GM23338 (cell line): ENCODE results near the gene UBAP1L. TPM values are rescaled to one million over a fixed set of nuclear protein-coding genes. Genes with fewer than 3 reads are reported as not detected.
A peak's percentile ranks its signal among the peaks of the same experiment; 100 is the strongest.

Experiments
- ATAC-seq: fragments of 200-7000 bp; cut with Tn5 transposase; 3 replicates; pipeline ENCODE4 v1.9.1; 2020
- DNase-seq: peaks from one replicate; pipeline ENCODE4 v3.0.0-alpha.2; 2015; ENCODE audit warnings: low spot score
- H2AFZ ChIP-seq: fragments of 200-600 bp; sonication (generic); 2 replicates; pipeline ENCODE4 v1.8.0; 2016; ENCODE audit warnings: antibody characterized with exemption, mild to moderate bottlenecking, moderate library complexity
- H3F3A ChIP-seq: fragments of 200-600 bp; sonication (generic); replicated peaks from 2 replicates; pipeline ENCODE4 v1.8.0; 2017; ENCODE audit warnings: antibody characterized with exemption, mixed run types, low read depth
- H3K27ac ChIP-seq: fragments of 200-600 bp; sonication (generic); 2 replicates; pipeline ENCODE4 v1.6.1; 2016; ENCODE audit warnings: low read depth
- H3K27me3 ChIP-seq: fragments of 200-600 bp; sonication (generic); 2 replicates; pipeline ENCODE4 v1.8.0; 2016; ENCODE audit warnings: mild to moderate bottlenecking, mixed run types, moderate library complexity; ENCODE audit not compliant: insufficient read depth
- H3K36me3 ChIP-seq: fragments of 200-600 bp; sonication (generic); 2 replicates; pipeline ENCODE4 v1.8.0; 2016; ENCODE audit warnings: mild to moderate bottlenecking; ENCODE audit not compliant: insufficient read depth
- H3K4me1 ChIP-seq: fragments of 200-600 bp; sonication (generic); 2 replicates; pipeline ENCODE4 v1.8.0; 2016; ENCODE audit warnings: mild to moderate bottlenecking, moderate library complexity; ENCODE audit not compliant: insufficient read depth
- H3K4me2 ChIP-seq: fragments of 200-600 bp; sonication (generic); 2 replicates; pipeline ENCODE4 v1.7.1; 2017; ENCODE audit warnings: mixed run types
- H3K4me3 ChIP-seq: fragments of 200-600 bp; sonication (generic); 2 replicates; pipeline ENCODE4 v1.6.1; 2016; ENCODE audit warnings: mixed run types
- H3K79me2 ChIP-seq: fragments of 200-600 bp; sonication (generic); replicated peaks from 2 replicates; pipeline ENCODE4 v1.8.0; 2017; ENCODE audit warnings: mild to moderate bottlenecking; ENCODE audit not compliant: insufficient read depth
- H3K9me2 ChIP-seq: fragments of 200-600 bp; sonication (generic); 2 replicates; pipeline ENCODE4 v1.8.0; 2017; ENCODE audit not compliant: insufficient read depth
- H4K20me1 ChIP-seq: fragments of 200-600 bp; sonication (generic); replicated peaks from 2 replicates; pipeline ENCODE4 v1.8.0; 2017; ENCODE audit warnings: mild to moderate bottlenecking; ENCODE audit not compliant: insufficient read depth
- H3K27ac Mint-ChIP-seq: 2 replicates; pipeline ENCODE4 v1.8.0; 2020; ENCODE audit warnings: inconsistent platforms, mild to moderate bottlenecking, moderate library complexity, mixed read lengths
- H3K27me3 Mint-ChIP-seq: 3 replicates; pipeline ENCODE4 v1.8.0; 2022; ENCODE audit warnings: low read depth, mild to moderate bottlenecking, moderate library complexity, mixed read lengths, inconsistent platforms; ENCODE audit not compliant: insufficient read depth, poor library complexity
- H3K36me3 Mint-ChIP-seq: 3 replicates; pipeline ENCODE4 v1.8.0; 2021; ENCODE audit warnings: low read depth, mild to moderate bottlenecking, inconsistent platforms, moderate library complexity, mixed read lengths
- H3K4me1 Mint-ChIP-seq: 3 replicates; pipeline ENCODE4 v1.8.0; 2020; ENCODE audit warnings: mild to moderate bottlenecking, inconsistent platforms, mixed read lengths
- H3K4me3 Mint-ChIP-seq: 3 replicates; pipeline ENCODE4 v1.8.0; 2021; ENCODE audit warnings: moderate library complexity, mild to moderate bottlenecking, inconsistent platforms, mixed read lengths
- H3K9me3 Mint-ChIP-seq: 3 replicates; pipeline ENCODE4 v1.8.0; 2020; ENCODE audit warnings: moderate library complexity, mild to moderate bottlenecking, inconsistent platforms, mixed read lengths
- CREB1 ChIP-seq: fragments of 250-450 bp; sonication (Bioruptor Pico); IDR thresholded peaks from 2 replicates; pipeline ENCODE4 v1.5.0; 2020; ENCODE audit warnings: low read depth, mild to moderate bottlenecking, moderate library complexity
- CTCF ChIP-seq, 2 experiments: fragments of 200-600 bp in 1 of 2; sonication (generic) in 1 of 2; conservative IDR thresholded peaks; 2 replicates each; pipeline versions ENCODE4 v1.5.1 to v1.6.1; 2016 to 2017; ENCODE audit warnings: antibody characterized with exemption in 2 of 2, low read depth in 2 of 2, mild to moderate bottlenecking in 2 of 2, moderate library complexity in 1 of 2
- ETS1 ChIP-seq: IDR thresholded peaks from 2 replicates; pipeline ENCODE4 v1.6.1; 2016; ENCODE audit warnings: antibody characterized with exemption
- EZH2phosphoT487 ChIP-seq: fragments of 200-600 bp; sonication (generic); IDR thresholded peaks from one replicate; pipeline ENCODE4 v1.8.1; 2018; ENCODE audit warnings: antibody characterized with exemption; ENCODE audit not compliant: unreplicated experiment
- JUNB ChIP-seq: IDR thresholded peaks from one replicate; pipeline ENCODE4 v1.6.1; 2016; ENCODE audit warnings: antibody characterized with exemption; ENCODE audit not compliant: unreplicated experiment
- NANOG ChIP-seq: IDR thresholded peaks from 2 replicates; pipeline ENCODE4 v1.6.1; 2016; ENCODE audit warnings: antibody characterized with exemption, borderline replicate concordance
- POLR2AphosphoS5 ChIP-seq: IDR thresholded peaks from 2 replicates; pipeline ENCODE4 v1.6.1; 2016; ENCODE audit warnings: antibody characterized with exemption, low read depth
- REST ChIP-seq: IDR thresholded peaks from one replicate; pipeline ENCODE4 v1.6.1; 2018; ENCODE audit warnings: antibody characterized with exemption; ENCODE audit not compliant: unreplicated experiment
- STAT1 ChIP-seq: IDR thresholded peaks from one replicate; pipeline ENCODE4 v1.6.1; 2016; ENCODE audit warnings: antibody characterized with exemption; ENCODE audit not compliant: unreplicated experiment
- ZNF114 ChIP-seq: fragments of 250-450 bp; sonication (Bioruptor Pico); IDR thresholded peaks from 2 replicates; pipeline ENCODE4 v1.5.0; 2020; ENCODE audit warnings: mild to moderate bottlenecking, moderate library complexity
- ZNF331 ChIP-seq: fragments of 250-450 bp; sonication (Bioruptor Pico); IDR thresholded peaks from 2 replicates; pipeline ENCODE4 v1.5.0; 2020; ENCODE audit warnings: low read depth, mild to moderate bottlenecking, moderate library complexity
- ZNF462 ChIP-seq: fragments of 250-450 bp; sonication (Bioruptor Pico); IDR thresholded peaks from 2 replicates; pipeline ENCODE4 v1.5.0; 2020; ENCODE audit warnings: mild to moderate bottlenecking, moderate library complexity
- polyA plus RNA-seq: library from polyadenylated mRNA; unstranded; fragments of >200 nt; fragmentation: Nextera tagmentation; extraction: Ambion mirVana; gene quantifications from 2 replicates; pipeline ENCODE4 v1.2.1, GENCODE V29; 2016
- total RNA-seq: library from RNA; depleted of rRNA; stranded (reverse); fragments of >200 nt; shearing (Covaris generic); gene quantifications from 2 replicates; pipeline ENCODE4 v1.2.3, GENCODE V29; 2014

Gene UBAP1L
- total and polyA plus RNA-seq, 2 experiments from 2014 or later = 0.53 to 1.5 TPM

GRCh38 chr15:65067645-65068402 is 47.2 kb downstream of the UBAP1L start, which contains the start of gene RASL12:
Gene RASL12, minus strand, starts transcription at chr15:65067991. Its CDS starts 156 bp downstream, at chr15:65067835.
- H3K36me3 ChIP-seq = no peaks in the 10 kb centered on the region
- Mint-ChIP-seq H3K4me1 (peaks cover 23% of the 10 kb centered on the region), H3K9me3 (peaks cover 3% of the 10 kb centered on the region; the same call in 1 of the 3 replicates), H3K27ac (no peak within 1 kb of the TSS), H3K4me3 (peak within 1 kb of the TSS; percentile 78), H3K27me3 (peaks cover 17% of the 10 kb centered on the region), H3K36me3 (no peaks in the 10 kb centered on the region; the same call in 2 of the 3 replicates)
- TF ChIP-seq ZNF331 (CRISPR knock-in tag) (no peak), CTCF (conservative IDR thresholded peaks at IDR 0.05; ENCODE audit: low read depth in 2 of 2) (no peak), NANOG (no peak), POLR2AphosphoS5 (no peak), REST (no peak), JUNB (no peak), ZNF114 (CRISPR knock-in tag) (no peak), CREB1 (CRISPR knock-in tag) (no peak), ZNF462 (no peak), STAT1 (no peak), EZH2phosphoT487 (no peak), ETS1 (no peak)
- peak; percentile 57 for ATAC-seq
- no peaks in the 10 kb centered on the region for H3K79me2 ChIP-seq
- peaks cover 5% of the 10 kb centered on the region; the same call in 1 of the 2 replicates for H3F3A ChIP-seq
- H4K20me1 ChIP-seq = 0 out of 2 replicates have a peak, but pooled peaks cover 3% of the 10 kb centered on the region
- peak within 1 kb of the TSS; percentile 99 for H2AFZ ChIP-seq
- H3K27me3 ChIP-seq = peaks cover 11% of the 10 kb centered on the region
- H3K27ac ChIP-seq = no peak within 1 kb of the TSS
- H3K4me1 ChIP-seq = peaks cover 25% of the 10 kb centered on the region
- no peaks in the 10 kb centered on the region for H3K9me2 ChIP-seq
- H3K4me3 ChIP-seq = peak within 1 kb of the TSS; percentile 73
- H3K4me2 ChIP-seq = peak within 1 kb of the TSS; percentile 93
- DNase-seq = peak; percentile 79
